NCI-H82 treated with DMSO at 0.1 percent for 48 hours (cell line): ENCODE data around the gene COL15A1.

Source experiments
- DNase-seq: peaks from one replicate; lab custom pipeline; 2025; ENCODE audit not compliant: unreplicated experiment; lab: John Stamatoyannopoulos, UW

The COL15A1 gene

GRCh38 chr9:99052815-99053715, 109.4 kb downstream of the COL15A1 start:
- no peak for DNase-seq

DNA sequence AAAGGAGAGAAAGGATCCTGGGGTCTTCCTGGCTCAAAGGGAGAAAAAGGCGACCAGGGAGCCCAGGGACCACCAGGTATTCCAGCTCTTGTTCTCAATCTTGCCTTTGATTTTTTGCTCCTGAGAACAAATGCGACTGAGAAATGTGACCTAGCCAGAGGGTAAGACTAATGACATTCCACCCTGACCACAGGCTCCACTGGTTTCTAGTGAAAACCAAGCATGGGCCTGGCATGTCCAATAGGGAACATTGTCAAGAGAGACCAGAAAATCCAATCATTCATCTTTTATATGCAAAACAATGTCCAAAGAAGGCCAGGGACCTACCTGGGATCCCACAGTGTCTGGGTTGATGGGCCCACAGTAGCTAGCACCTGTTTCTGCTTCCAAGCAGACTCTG, 110.9 kb downstream of the COL15A1 start:
- DNase-seq = no peak

- no peak for DNase-seq
Observed at GRCh38 chr9:99055384-99055783, 111.7 kb downstream of the COL15A1 start.

DNA sequence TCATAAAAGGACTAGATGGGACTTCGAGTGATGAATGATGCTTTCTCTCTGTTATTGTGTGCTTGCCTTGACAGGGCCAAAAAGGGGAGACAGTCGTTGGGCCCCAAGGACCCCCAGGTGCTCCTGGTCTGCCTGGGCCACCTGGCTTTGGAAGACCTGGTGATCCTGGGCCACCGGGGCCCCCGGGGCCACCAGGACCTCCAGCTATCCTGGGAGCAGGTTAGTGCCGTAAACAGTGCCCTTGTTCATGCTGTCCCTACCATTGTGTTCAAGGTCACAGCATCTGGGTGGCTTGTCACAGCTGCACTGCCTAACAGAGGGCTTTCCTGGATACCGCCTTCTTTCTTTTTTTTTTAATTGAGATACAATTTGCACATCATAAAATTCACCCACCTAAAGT, 112.5 kb downstream of the COL15A1 start:
- no peak for DNase-seq

DNA sequence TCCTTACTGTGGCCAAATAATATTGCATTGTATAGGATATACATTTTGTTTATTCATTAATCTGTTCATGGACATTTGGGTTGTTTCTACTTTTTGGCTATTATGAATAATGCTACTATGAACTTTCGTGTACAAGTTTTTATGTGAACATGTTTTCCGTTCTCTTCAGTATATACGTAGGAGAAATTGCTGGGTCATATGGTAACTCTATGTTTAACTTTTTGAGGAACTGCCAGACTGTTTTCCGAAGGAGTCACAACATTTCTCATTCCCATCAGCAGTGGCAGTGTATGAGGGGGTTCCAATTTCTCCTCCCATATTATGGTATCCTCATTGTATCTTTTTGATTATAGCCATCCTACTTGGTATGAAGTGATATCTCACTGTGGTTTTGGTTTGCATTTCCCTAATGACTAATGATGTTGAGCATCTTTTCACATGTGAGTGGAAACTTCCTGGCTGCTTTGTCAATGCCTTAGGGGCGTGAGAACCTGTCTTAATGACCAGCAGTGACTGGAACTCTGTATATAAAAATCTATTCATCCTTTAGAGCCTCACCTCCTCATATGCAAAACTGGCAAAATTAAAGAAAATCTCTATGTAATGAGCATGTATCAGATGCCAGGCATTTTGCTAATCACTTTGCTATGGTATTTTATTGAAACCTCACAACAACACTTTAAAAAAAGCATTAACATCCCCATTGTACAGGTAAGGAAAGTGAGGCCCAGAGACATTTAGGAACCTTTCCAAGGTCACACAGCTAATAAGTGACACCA, 113.4 kb downstream of the COL15A1 start:
- no peak for DNase-seq

DNA sequence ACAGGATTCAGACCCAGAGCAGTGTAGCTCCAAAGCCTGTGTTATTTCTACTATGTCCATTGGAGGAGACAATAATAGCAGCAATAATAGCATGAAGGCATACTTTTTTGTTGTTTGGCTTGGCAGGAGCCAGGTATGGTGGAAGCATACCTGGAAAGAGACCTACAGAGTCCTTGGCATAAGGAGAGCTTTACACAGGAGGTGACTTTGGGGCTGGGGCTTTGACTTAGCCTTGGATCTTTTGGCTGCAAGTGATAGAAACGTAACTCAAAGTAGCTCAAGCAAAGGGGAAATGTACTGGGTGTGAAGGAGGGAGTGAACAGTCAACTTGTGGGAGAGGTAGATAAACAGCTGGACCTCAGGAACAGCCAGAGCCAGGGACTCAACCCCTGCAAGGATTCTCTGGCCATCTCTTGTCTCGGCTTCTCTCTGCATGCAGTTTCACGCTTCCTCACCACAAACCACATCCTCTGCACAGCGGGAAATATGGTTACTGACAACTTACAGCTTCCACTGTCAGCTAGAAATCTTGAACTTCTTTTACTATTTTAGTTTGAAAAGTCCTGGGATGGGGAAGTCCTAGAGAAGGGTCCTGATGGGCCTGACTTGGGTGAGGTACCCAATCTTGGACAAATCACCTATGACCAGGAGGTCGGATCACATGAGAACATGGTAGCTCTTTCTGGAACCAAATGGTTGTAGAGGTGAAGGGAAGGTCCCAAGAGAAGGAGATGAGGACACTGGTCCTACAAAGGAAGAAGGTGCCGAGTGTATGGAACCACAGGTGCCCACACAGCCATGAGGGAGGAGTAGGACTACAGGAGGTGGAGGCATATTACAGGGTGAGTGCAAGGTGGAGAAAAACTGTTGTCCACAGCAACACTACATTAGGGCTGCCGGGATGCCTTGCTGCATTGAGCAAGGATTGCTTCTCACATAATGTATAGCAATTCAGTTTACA, 114.2 kb downstream of the COL15A1 start:
- no peak for DNase-seq

GRCh38 chr9:99058964-99059921, 115.5 kb downstream of the COL15A1 start:
- DNase-seq = no peak

GRCh38 chr9:99060621-99061020, 116.9 kb downstream of the COL15A1 start:
- DNase-seq = no peak

GRCh38 chr9:99062549-99062948, 118.8 kb downstream of the COL15A1 start:
- DNase-seq = no peak

GRCh38 chr9:99063522-99063921, 119.8 kb downstream of the COL15A1 start:
- DNase-seq = no peak

DNA sequence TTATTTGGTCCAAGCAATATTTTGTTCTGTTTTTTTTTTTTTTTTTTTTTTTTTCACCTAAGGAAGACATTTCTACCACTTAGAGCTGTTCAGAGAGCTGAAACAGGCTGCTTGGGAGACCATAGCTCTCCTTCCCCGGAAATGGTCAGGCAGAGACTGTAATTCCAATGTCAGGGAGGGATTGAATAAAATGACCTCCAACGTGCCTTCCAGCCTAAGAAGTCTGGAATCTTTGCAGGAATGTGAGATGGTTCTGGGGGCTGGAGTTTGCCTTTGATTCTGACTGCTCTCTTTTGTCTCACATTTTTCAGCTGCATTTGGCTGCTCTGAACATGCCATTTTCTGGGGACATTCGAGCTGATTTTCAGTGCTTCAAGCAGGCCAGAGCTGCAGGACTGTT, 122.9 kb downstream of the COL15A1 start:
- no peak for DNase-seq

GRCh38 chr9:99069075-99069474, 125.4 kb downstream of the COL15A1 start:
- DNase-seq = no peak

DNA sequence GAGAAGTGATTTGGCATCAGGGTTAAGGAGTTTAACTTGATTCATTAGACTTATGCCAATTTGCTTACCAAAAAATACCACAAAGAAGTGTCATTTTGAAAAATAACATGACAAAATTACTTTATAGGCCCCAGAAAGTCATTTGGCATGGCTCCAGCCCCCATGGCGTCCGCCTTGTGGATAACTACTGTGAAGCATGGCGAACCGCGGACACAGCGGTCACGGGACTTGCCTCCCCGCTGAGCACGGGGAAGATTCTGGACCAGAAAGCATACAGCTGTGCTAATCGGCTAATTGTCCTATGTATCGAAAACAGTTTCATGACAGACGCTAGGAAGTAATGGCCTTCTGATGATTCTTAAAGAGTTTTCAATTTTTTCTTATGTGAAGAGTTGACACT, 125.8 kb downstream of the COL15A1 start:
- no peak for DNase-seq

DNA sequence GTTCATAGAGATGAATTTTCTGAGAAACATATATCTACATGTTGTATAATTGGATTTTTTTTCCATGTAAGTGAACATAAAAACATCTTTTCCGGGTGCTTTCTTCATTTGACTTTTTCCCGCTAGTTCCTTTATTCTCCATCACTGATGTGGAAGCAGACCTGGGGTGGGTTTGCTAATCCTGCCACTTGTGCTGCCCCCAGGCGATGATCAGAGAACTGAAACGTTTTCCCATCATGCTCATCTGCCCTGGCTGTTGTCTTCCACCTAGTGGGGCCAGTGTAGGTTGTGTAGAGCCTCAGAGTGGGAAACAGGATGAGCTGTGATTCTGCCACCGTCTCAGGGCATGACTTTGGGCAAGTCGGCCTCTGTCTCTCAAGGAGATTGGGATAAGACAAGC, 127.0 kb downstream of the COL15A1 start:
- DNase-seq = no peak

GRCh38 chr9:99071313-99072039, 127.8 kb downstream of the COL15A1 start:
- no peak for DNase-seq

GRCh38 chr9:99072040-99072394, 128.3 kb downstream of the COL15A1 start:
- no peak for DNase-seq

- DNase-seq = no peak
Observed at GRCh38 chr9:99073347-99073746, 129.6 kb downstream of the COL15A1 start.

GRCh38 chr9:99073985-99074901, 130.5 kb downstream of the COL15A1 start:
- no peak for DNase-seq
